ENCODE data around the gene KCTD1. TPM values are rescaled to one million over a fixed set of nuclear protein-coding genes. Genes with fewer than 3 reads are reported as not detected.

KCTD1 gene
- total and polyA plus RNA-seq, 2 donors: 9.7 to 12.1 TPM

GRCh38 chr18:26474542-26474941 is 73.8 kb downstream of the KCTD1 start:
- Histone ChIP-seq H3K4me1 (ENCODE audit: insufficient read depth) (no peaks in the 10 kb centered on the region), H3K36me3 (ENCODE audit: insufficient read depth) (no peaks in the 10 kb centered on the region), H3K27ac (ENCODE audit: low read depth) (no peak overlapping the region), H3K4me3 (ENCODE audit: low read depth, low read length) (no peak overlapping the region)
- no peak for DNase-seq (ENCODE audit: extremely low spot score)
- WGBS: 91% methylated on average over 1 of the region's 1 CpG

- 86% methylated on average over 4 of the region's 4 CpGs for WGBS
- no peak for DNase-seq (ENCODE audit: extremely low spot score)
These were observed 74.7 kb downstream of the KCTD1 start for GRCh38 chr18:26473672-26474071.

GRCh38 chr18:26471826-26472225 is 76.5 kb downstream of the KCTD1 start:
- Histone ChIP-seq H3K4me1 (ENCODE audit: insufficient read depth) (no peaks in the 10 kb centered on the region), H3K36me3 (ENCODE audit: insufficient read depth) (no peaks in the 10 kb centered on the region), H3K27ac (ENCODE audit: low read depth) (no peak overlapping the region), H3K4me3 (ENCODE audit: low read depth, low read length) (no peak overlapping the region)
- DNase-seq (ENCODE audit: extremely low spot score): no peak
- 94% methylated on average over 9 of the region's 9 CpGs for WGBS

More at GRCh38 chr18:26473672-26474071, 74.7 kb downstream of the KCTD1 start:
- no peak overlapping the region for H3K27ac ChIP-seq (ENCODE audit: low read depth)
- no peak overlapping the region for H3K4me3 ChIP-seq (ENCODE audit: low read depth, low read length)
- H3K36me3 ChIP-seq (ENCODE audit: insufficient read depth): no peaks in the 10 kb centered on the region
- H3K4me1 ChIP-seq (ENCODE audit: insufficient read depth): no peaks in the 10 kb centered on the region

- Histone ChIP-seq H3K4me3 (ENCODE audit: low read depth, low read length) (no peak overlapping the region), H3K4me1 (ENCODE audit: insufficient read depth) (no peaks in the 10 kb centered on the region), H3K36me3 (ENCODE audit: insufficient read depth) (no peaks in the 10 kb centered on the region), H3K27ac (ENCODE audit: low read depth) (no peak overlapping the region)
- WGBS: 68% methylated on average over 9 of the region's 9 CpGs
- no peak for DNase-seq (ENCODE audit: extremely low spot score)
These were observed 77.3 kb downstream of the KCTD1 start for GRCh38 chr18:26471027-26471426.

GRCh38 chr18:26470011-26470637 is 78.2 kb downstream of the KCTD1 start:
- WGBS: 67% methylated on average over 10 of the region's 10 CpGs
- Histone ChIP-seq H3K27ac (ENCODE audit: low read depth) (no peak overlapping the region), H3K4me3 (ENCODE audit: low read depth, low read length) (no peak overlapping the region), H3K4me1 (ENCODE audit: insufficient read depth) (no peaks in the 10 kb centered on the region), H3K36me3 (ENCODE audit: insufficient read depth) (no peaks in the 10 kb centered on the region)
- no peak for DNase-seq (ENCODE audit: extremely low spot score)

GRCh38 chr18:26468931-26469340 is 79.4 kb downstream of the KCTD1 start:
- DNase-seq (ENCODE audit: extremely low spot score): no peak
- Histone ChIP-seq H3K4me3 (ENCODE audit: low read depth, low read length) (no peak overlapping the region), H3K36me3 (ENCODE audit: insufficient read depth) (no peaks in the 10 kb centered on the region), H3K4me1 (ENCODE audit: insufficient read depth) (no peaks in the 10 kb centered on the region), H3K27ac (ENCODE audit: low read depth) (no peak overlapping the region)
- WGBS: 76% methylated on average over 4 of the region's 4 CpGs

- no peaks in the 10 kb centered on the region for H3K4me1 ChIP-seq (ENCODE audit: insufficient read depth)
- 81% methylated on average over 9 of the region's 10 CpGs for WGBS
- no peak for DNase-seq (ENCODE audit: extremely low spot score)
- no peaks in the 10 kb centered on the region for H3K36me3 ChIP-seq (ENCODE audit: insufficient read depth)
- H3K4me3 ChIP-seq (ENCODE audit: low read depth, low read length): no peak overlapping the region
- H3K27ac ChIP-seq (ENCODE audit: low read depth): no peak overlapping the region
These were observed 82.3 kb downstream of the KCTD1 start for GRCh38 chr18:26466026-26466425.

GRCh38 chr18:26465431-26465830 is 82.9 kb downstream of the KCTD1 start:
- 97% methylated on average over 12 of the region's 12 CpGs for WGBS
- Histone ChIP-seq H3K36me3 (ENCODE audit: insufficient read depth) (no peaks in the 10 kb centered on the region), H3K27ac (ENCODE audit: low read depth) (no peak overlapping the region), H3K4me1 (ENCODE audit: insufficient read depth) (no peaks in the 10 kb centered on the region), H3K4me3 (ENCODE audit: low read depth, low read length) (no peak overlapping the region)
- no peak for DNase-seq (ENCODE audit: extremely low spot score)

GRCh38 chr18:26464128-26465011 is 84.0 kb downstream of the KCTD1 start:
- 78% methylated on average over 11 of the region's 11 CpGs for WGBS
- H3K4me3 ChIP-seq (ENCODE audit: low read depth, low read length): no peak overlapping the region
- DNase-seq (ENCODE audit: extremely low spot score): no peak

GRCh38 chr18:26462355-26462754 is 86.0 kb downstream of the KCTD1 start:
- WGBS: 86% methylated on average over 4 of the region's 4 CpGs
- no peak for DNase-seq (ENCODE audit: extremely low spot score)
- Histone ChIP-seq H3K27ac (ENCODE audit: low read depth) (no peak overlapping the region), H3K4me1 (ENCODE audit: insufficient read depth) (no peaks in the 10 kb centered on the region), H3K36me3 (ENCODE audit: insufficient read depth) (no peaks in the 10 kb centered on the region), H3K4me3 (ENCODE audit: low read depth, low read length) (no peak overlapping the region)

More at GRCh38 chr18:26464128-26465011, 84.0 kb downstream of the KCTD1 start:
- Histone ChIP-seq H3K36me3 (ENCODE audit: insufficient read depth) (no peaks in the 10 kb centered on the region), H3K4me1 (ENCODE audit: insufficient read depth) (no peaks in the 10 kb centered on the region), H3K27ac (ENCODE audit: low read depth) (no peak overlapping the region)

- Histone ChIP-seq H3K27ac (ENCODE audit: low read depth) (no peak overlapping the region), H3K4me1 (ENCODE audit: insufficient read depth) (no peaks in the 10 kb centered on the region), H3K36me3 (ENCODE audit: insufficient read depth) (no peaks in the 10 kb centered on the region), H3K4me3 (ENCODE audit: low read depth, low read length) (no peak overlapping the region)
- DNase-seq (ENCODE audit: extremely low spot score): no peak
- WGBS: 78% methylated on average over 3 of the region's 3 CpGs
These were observed 86.9 kb downstream of the KCTD1 start for GRCh38 chr18:26461405-26461804.

- no peaks in the 10 kb centered on the region for H3K4me1 ChIP-seq (ENCODE audit: insufficient read depth)
- no peak overlapping the region for H3K27ac ChIP-seq (ENCODE audit: low read depth)
- H3K36me3 ChIP-seq (ENCODE audit: insufficient read depth): no peaks in the 10 kb centered on the region
- 55% methylated on average over 4 of the region's 4 CpGs for WGBS
- peak; percentile 71 for DNase-seq (ENCODE audit: extremely low spot score)
- H3K4me3 ChIP-seq (ENCODE audit: low read depth, low read length): no peak overlapping the region
These were observed 87.8 kb downstream of the KCTD1 start for GRCh38 chr18:26460449-26461091.

- H3K36me3 ChIP-seq (ENCODE audit: insufficient read depth): no peaks in the 10 kb centered on the region
- no peak for DNase-seq (ENCODE audit: extremely low spot score)
- WGBS: 96% methylated on average over 3 of the region's 3 CpGs
These were observed 88.5 kb downstream of the KCTD1 start for GRCh38 chr18:26459884-26460283.

GRCh38 chr18:26459340-26459739 is 89.0 kb downstream of the KCTD1 start:
- DNase-seq (ENCODE audit: extremely low spot score): no peak
- Histone ChIP-seq H3K27ac (ENCODE audit: low read depth) (no peak overlapping the region), H3K4me1 (ENCODE audit: insufficient read depth) (no peaks in the 10 kb centered on the region), H3K36me3 (ENCODE audit: insufficient read depth) (no peaks in the 10 kb centered on the region), H3K4me3 (ENCODE audit: low read depth, low read length) (no peak overlapping the region)
- 97% methylated on average over 12 of the region's 12 CpGs for WGBS

More at GRCh38 chr18:26459884-26460283, 88.5 kb downstream of the KCTD1 start:
- H3K4me1 ChIP-seq (ENCODE audit: insufficient read depth): no peaks in the 10 kb centered on the region
- no peak overlapping the region for H3K27ac ChIP-seq (ENCODE audit: low read depth)
- H3K4me3 ChIP-seq (ENCODE audit: low read depth, low read length): no peak overlapping the region

Measured in urinary bladder (tissue), 4 donors.